MM.1S (cell line): ENCODE results near the gene RNF115.

Experiments used
- DNase-seq: peaks from one replicate; pipeline ENCODE4 v3.0.0-alpha.2; 2015
- H2AFZ ChIP-seq: fragments of 300-600 bp; sonication (generic); 2 replicates; pipeline ENCODE4 v1.6.0; 2016; ENCODE audit warnings: antibody characterized with exemption, low read length
- H3F3A ChIP-seq: fragments of 300-600 bp; sonication (generic); 2 replicates; pipeline ENCODE4 v1.6.1; 2016; ENCODE audit warnings: mild to moderate bottlenecking, antibody characterized with exemption, low read length, moderate library complexity, mixed read lengths; ENCODE audit not compliant: insufficient read depth
- H3K27ac ChIP-seq: fragments of 300-600 bp; sonication (generic); 2 replicates; pipeline ENCODE4 v1.5.1; 2016; ENCODE audit warnings: mild to moderate bottlenecking, low read length
- H3K27me3 ChIP-seq: fragments of 300-600 bp; sonication (generic); replicated peaks from 2 replicates; pipeline ENCODE4 v1.6.0; 2016; ENCODE audit warnings: low read length; ENCODE audit not compliant: insufficient read depth
- H3K36me3 ChIP-seq: fragments of 300-600 bp; sonication (generic); replicated peaks from 2 replicates; pipeline ENCODE4 v1.6.1; 2016; ENCODE audit warnings: mild to moderate bottlenecking, low read length, mixed read lengths; ENCODE audit not compliant: insufficient read depth
- H3K4me1 ChIP-seq: fragments of 300-600 bp; sonication (generic); 2 replicates; pipeline ENCODE4 v1.6.1; 2016; ENCODE audit warnings: low read length, mixed read lengths
- H3K4me2 ChIP-seq: fragments of 300-600 bp; sonication (generic); 2 replicates; pipeline ENCODE4 v1.6.0; 2016; ENCODE audit warnings: low read depth, low read length
- H3K4me3 ChIP-seq: fragments of 300-600 bp; sonication (generic); 2 replicates; pipeline ENCODE4 v1.5.1; 2016; ENCODE audit warnings: low read length, mixed read lengths
- H3K79me2 ChIP-seq: fragments of 300-600 bp; sonication (generic); 2 replicates; pipeline ENCODE4 v1.6.1; 2016; ENCODE audit warnings: mixed run types, low read length, mixed read lengths
- H3K9ac ChIP-seq: fragments of 300-600 bp; sonication (generic); 2 replicates; pipeline ENCODE4 v1.6.1; 2016; ENCODE audit warnings: low read length, mixed read lengths
- H3K9me2 ChIP-seq: fragments of 300-600 bp; sonication (generic); replicated peaks from 2 replicates; pipeline ENCODE4 v1.6.1; 2016; ENCODE audit warnings: mild to moderate bottlenecking, low read length, mixed read lengths; ENCODE audit not compliant: insufficient read depth
- H3K9me3 ChIP-seq: fragments of 300-600 bp; sonication (generic); replicated peaks from 2 replicates; pipeline ENCODE4 v1.6.1; 2016; ENCODE audit warnings: mild to moderate bottlenecking, low read length, mixed read lengths; ENCODE audit not compliant: insufficient read depth
- H4K20me1 ChIP-seq: fragments of 300-600 bp; sonication (generic); 2 replicates; pipeline ENCODE4 v1.6.1; 2016; ENCODE audit warnings: mild to moderate bottlenecking, low read length, moderate library complexity, mixed read lengths; ENCODE audit not compliant: insufficient read depth
- CTCF ChIP-seq: fragments of 300-600 bp; sonication (generic); IDR thresholded peaks from 2 replicates; pipeline ENCODE4 v1.5.1; 2016; ENCODE audit warnings: antibody characterized with exemption, low read length, mixed read lengths
- EZH2 ChIP-seq: fragments of 300-600 bp; sonication (generic); optimal IDR thresholded peaks from 2 replicates; pipeline ENCODE3; 2017; ENCODE audit warnings: low read depth, mild to moderate bottlenecking, antibody characterized with exemption, low read length, mixed read lengths
- EZH2phosphoT487 ChIP-seq: fragments of 300-600 bp; sonication (generic); IDR thresholded peaks from 2 replicates; pipeline ENCODE4 v1.6.1; 2018; ENCODE audit warnings: antibody characterized with exemption, low read length

RNF115 gene

DNA sequence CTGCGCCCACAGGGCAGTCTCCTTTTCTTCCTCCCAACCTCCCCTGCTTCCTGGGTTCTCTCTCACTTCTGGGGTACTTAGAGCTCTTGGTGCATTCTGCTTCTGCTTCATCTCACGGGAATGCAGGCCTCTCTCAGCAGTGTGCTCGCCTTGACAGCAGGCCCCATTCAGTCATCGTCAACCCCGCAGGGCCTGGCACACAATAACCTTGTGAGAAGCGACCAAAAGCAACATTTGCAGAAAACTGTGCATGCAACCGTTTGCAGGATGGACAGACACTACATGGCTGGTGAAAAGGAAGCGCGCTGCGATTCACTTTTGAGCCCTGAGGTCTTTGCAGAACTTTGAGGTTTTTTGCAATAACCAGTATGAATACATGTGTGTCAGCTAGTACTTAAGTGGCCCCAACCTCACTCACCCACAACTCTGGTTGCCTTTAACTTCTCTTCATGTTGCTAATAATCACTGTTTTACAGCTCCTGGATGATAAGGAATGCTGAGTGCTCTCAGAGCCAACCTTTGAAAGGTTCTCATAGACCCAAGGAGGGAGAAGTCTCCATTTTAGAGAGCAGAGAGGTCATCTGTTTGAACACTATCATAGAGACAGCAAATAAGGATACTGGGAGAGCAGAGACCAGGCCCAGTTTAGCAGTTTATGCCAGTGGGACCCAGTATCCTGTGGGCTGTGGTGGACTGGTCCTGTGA is 107.1 kb downstream of the RNF115 start:
- Histone ChIP-seq H3K9me3 (no peaks in the 10 kb centered on the region), H3K4me1 (peaks cover 4% of the 10 kb centered on the region), H3F3A (no peaks in the 10 kb centered on the region), H3K4me2 (no peak overlapping the region), H3K9ac (no peak overlapping the region), H2AFZ (no peak overlapping the region), H4K20me1 (no peaks in the 10 kb centered on the region), H3K4me3 (no peak overlapping the region), H3K9me2 (no peaks in the 10 kb centered on the region), H3K79me2 (no peaks in the 10 kb centered on the region), H3K27me3 (no peaks in the 10 kb centered on the region), H3K36me3 (no peaks in the 10 kb centered on the region), H3K27ac (no peak overlapping the region)
- DNase-seq: no peak
- TF ChIP-seq CTCF: no peak
- TF ChIP-seq EZH2: no peak
- TF ChIP-seq EZH2phosphoT487: no peak

DNA sequence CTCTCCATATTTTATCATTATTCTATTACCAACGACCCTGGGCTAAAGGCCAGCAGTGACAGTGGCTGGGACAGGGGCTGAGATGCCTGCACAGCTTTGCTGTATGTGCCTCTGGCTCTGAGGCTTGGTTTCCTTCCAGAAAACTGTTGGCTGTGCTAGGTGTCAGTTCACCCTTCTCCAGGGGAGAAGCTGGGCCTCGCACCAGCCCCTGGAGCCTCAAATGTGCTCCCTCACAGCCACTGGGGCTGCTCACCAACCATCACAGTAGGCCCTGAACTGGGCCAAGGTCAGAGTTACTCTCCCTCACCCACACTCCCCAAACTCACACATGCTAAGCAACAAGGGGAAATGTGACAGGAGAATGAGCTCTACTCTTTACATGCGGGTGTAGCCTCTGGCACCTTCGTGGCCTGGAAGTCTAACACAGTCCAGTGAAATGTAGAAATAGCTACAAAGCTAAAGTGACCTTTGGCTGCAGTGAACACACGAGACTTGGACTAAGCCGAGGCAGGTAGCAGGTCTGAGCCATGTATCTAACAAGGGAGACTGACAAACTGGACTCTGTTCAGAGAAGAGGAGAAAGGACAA is 109.3 kb downstream of the RNF115 start:
- TF ChIP-seq CTCF: no peak
- no peak for TF ChIP-seq EZH2
- no peak for TF ChIP-seq EZH2phosphoT487
- Histone ChIP-seq H3K4me3 (no peak overlapping the region), H3K9ac (no peak overlapping the region), H3K27ac (no peak overlapping the region), H3K4me2 (no peak overlapping the region), H3K4me1 (no peaks in the 10 kb centered on the region), H2AFZ (no peak overlapping the region), H3K9me3 (no peaks in the 10 kb centered on the region), H3K9me2 (no peaks in the 10 kb centered on the region), H3K27me3 (no peaks in the 10 kb centered on the region), H4K20me1 (no peaks in the 10 kb centered on the region), H3F3A (no peaks in the 10 kb centered on the region), H3K36me3 (no peaks in the 10 kb centered on the region), H3K79me2 (no peaks in the 10 kb centered on the region)
- DNase-seq: no peak

GRCh38 chr1:145711213-145711651 is 112.7 kb downstream of the RNF115 start:
- Histone ChIP-seq H3K9me3 (no peaks in the 10 kb centered on the region), H3K9ac (no peak overlapping the region), H3K27ac (no peak overlapping the region), H2AFZ (no peak overlapping the region), H3K9me2 (no peaks in the 10 kb centered on the region), H3K4me2 (no peak overlapping the region), H4K20me1 (no peaks in the 10 kb centered on the region), H3K27me3 (no peaks in the 10 kb centered on the region), H3K36me3 (no peaks in the 10 kb centered on the region), H3F3A (no peaks in the 10 kb centered on the region), H3K4me3 (no peak overlapping the region), H3K4me1 (no peaks in the 10 kb centered on the region), H3K79me2 (no peaks in the 10 kb centered on the region)
- no peak for DNase-seq
- no peak for TF ChIP-seq EZH2phosphoT487
- TF ChIP-seq CTCF: no peak
- TF ChIP-seq EZH2: no peak
